Ovary (tissue), 3 donors: ENCODE data around the gene NAALADL2.

Experiments
- POLR2A ChIP-seq: fragments of 450-650 bp; IDR thresholded peaks from one replicate; pipeline ENCODE4 v1.6.1; 2017; ENCODE audit warnings: antibody characterized with exemption, mild to moderate bottlenecking, moderate library complexity
- TF ChIP-seq, protein P1 (sequence below), 3 donors: fragments of 450-650 bp in 2 of 3; fragments of 200-600 bp in 1 of 3; IDR thresholded peaks; one replicate each; pipeline versions ENCODE4 v1.5.1 to v1.8.0; 2016 to 2022; ENCODE audit warnings: antibody characterized with exemption in 3 of 3, mild to moderate bottlenecking in 1 of 3
- donor health status: DM: no; HTN: no; CAD: no.

DNA sequence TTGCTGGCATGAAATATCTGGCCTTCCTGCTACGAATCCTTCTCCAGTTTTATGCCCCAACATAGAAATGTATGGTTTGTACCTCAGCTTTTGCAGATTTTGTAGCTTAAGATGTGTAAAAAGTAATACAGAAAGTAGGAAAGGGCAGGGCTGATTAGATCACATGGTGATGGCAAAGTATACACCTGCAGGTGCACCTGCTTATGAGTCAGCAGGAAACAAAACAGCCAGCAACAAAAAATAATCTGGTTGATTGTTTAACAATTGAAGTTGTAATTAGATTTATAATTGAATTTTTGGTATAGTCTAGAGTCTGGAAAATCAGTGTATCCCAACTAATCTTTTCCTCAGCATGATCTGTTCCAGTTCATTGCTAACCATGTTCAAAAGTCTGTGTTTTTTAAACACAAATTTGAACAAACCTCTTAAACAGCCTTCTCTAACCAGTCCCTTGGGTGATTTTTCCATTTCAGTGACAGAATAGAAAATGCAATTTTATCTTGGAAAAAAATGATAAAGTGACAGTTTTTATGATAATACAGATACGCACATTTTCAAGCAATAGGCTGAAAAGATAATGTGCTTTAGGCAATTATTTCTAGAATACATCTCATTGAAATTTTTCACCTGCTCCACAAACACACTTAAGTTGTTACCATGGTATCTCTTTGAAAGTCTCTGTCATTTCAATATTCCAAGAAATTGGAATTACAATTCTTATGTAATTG is 477.4 kb downstream of the NAALADL2 start:
- TF ChIP-seq, protein P1, sequence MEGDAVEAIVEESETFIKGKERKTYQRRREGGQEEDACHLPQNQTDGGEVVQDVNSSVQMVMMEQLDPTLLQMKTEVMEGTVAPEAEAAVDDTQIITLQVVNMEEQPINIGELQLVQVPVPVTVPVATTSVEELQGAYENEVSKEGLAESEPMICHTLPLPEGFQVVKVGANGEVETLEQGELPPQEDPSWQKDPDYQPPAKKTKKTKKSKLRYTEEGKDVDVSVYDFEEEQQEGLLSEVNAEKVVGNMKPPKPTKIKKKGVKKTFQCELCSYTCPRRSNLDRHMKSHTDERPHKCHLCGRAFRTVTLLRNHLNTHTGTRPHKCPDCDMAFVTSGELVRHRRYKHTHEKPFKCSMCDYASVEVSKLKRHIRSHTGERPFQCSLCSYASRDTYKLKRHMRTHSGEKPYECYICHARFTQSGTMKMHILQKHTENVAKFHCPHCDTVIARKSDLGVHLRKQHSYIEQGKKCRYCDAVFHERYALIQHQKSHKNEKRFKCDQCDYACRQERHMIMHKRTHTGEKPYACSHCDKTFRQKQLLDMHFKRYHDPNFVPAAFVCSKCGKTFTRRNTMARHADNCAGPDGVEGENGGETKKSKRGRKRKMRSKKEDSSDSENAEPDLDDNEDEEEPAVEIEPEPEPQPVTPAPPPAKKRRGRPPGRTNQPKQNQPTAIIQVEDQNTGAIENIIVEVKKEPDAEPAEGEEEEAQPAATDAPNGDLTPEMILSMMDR (IDR thresholded peaks at IDR 0.05), result no peak
- TF ChIP-seq POLR2A, result no peak
